Heart left ventricle (tissue), 16 donors: ENCODE data around the gene PAGR1. TPM values are rescaled to one million over a fixed set of nuclear protein-coding genes. Genes with fewer than 3 reads are reported as not detected.
"Not testable (repeated sequence)": the region's sequence is repeated elsewhere in the genome, so short reads cannot be mapped to it uniquely, and the experiment has no call there.

Source experiments
- ATAC-seq, 4 donors: fragments of 200-7000 bp; cut with Tn5 transposase; one replicate each; pipeline ENCODE4 v1.9.1; 2020 to 2022; ENCODE audit warnings: moderate library complexity in 4 of 4, mild to moderate bottlenecking in 3 of 4, moderate number of reproducible peaks in 1 of 4
- DNase-seq, 5 donors: peaks; one replicate each; pipeline ENCODE4 v3.0.0-alpha.2; 2020
- H3K27ac ChIP-seq, 12 donors: fragments of 200-600 bp; sonication (generic) in 4 of 12; one replicate each; pipeline versions ENCODE4 v1.5.0 to v1.8.0; 2016 to 2022; ENCODE audit warnings: mild to moderate bottlenecking in 2 of 12
- H3K27me3 ChIP-seq, 9 donors: fragments of 200-600 bp; sonication (generic) in 2 of 9; one replicate each; pipeline versions ENCODE4 v1.5.1 to v1.8.0; 2016 to 2022; ENCODE audit warnings: mild to moderate bottlenecking in 3 of 9
- H3K36me3 ChIP-seq, 9 donors: fragments of 200-600 bp; sonication (generic) in 2 of 9; one replicate each; pipeline versions ENCODE4 v1.5.0 to v1.8.0; 2018 to 2022; ENCODE audit warnings: mild to moderate bottlenecking in 2 of 9
- H3K4me1 ChIP-seq, 12 donors: fragments of 200-600 bp; sonication (generic) in 4 of 12; one replicate each; pipeline versions ENCODE4 v1.5.0 to v1.8.0; 2016 to 2022; ENCODE audit warnings: mild to moderate bottlenecking in 3 of 12
- H3K4me3 ChIP-seq, 12 donors: fragments of 200-600 bp; sonication (generic) in 4 of 12; one replicate each; pipeline versions ENCODE4 v1.5.0 to v1.8.0; 2017 to 2022; ENCODE audit warnings: mild to moderate bottlenecking in 9 of 12, moderate library complexity in 4 of 12
- H3K9me3 ChIP-seq, 12 donors: fragments of 200-600 bp; sonication (generic) in 4 of 12; one replicate each; pipeline versions ENCODE4 v1.5.0 to v1.8.0; 2016 to 2022; ENCODE audit warnings: mild to moderate bottlenecking in 1 of 12
- POLR2A ChIP-seq, 2 donors: fragments of 450-650 bp; IDR thresholded peaks; one replicate each; pipeline ENCODE4 v1.6.1; 2017; ENCODE audit warnings: antibody characterized with exemption in 2 of 2, mild to moderate bottlenecking in 2 of 2, moderate library complexity in 2 of 2
- WGBS, 4 donors: extraction: QIAGEN DNeasy Blood & Tissue Kit in 2 of 4; methylation state at CpG; one replicate each; pipeline versions ENCODE4 v1.1.5 to v1.1.7; 2013 to 2018; 5-methylcytosine and 5-hydroxymethylcytosine counted together
- intact Hi-C, 10 donors: fragments of 100-400 bp; cut with DNase I; formaldehyde crosslinking; loops; one replicate each; pipeline versions ENCODE4 v1.11.1 to v1.14.2; 2022
- polyA plus RNA-seq, 2 donors: library from polyadenylated mRNA; stranded (reverse); fragments of 200-250 nt; gene quantifications; one replicate each; pipeline ENCODE4 v1.2.3, GENCODE V29; 2013
- total RNA-seq, 9 donors: library from RNA; depleted of rRNA in 2 of 9; stranded (reverse); fragments of >200 nt in 2 of 9; fragmentation: NEBNext Ultra II Directional in 3 of 9; extraction: Animal tissue kit (Norgen Biotek cat#: 25700) in 3 of 9; gene quantifications; one replicate each; pipeline versions ENCODE4 v1.1.0 to v1.2.4, GENCODE V29; 2016 to 2023
- TF ChIP-seq, protein P1 (sequence below), 12 donors: fragments of 200-600 bp; sonication (generic) in 4 of 12; IDR thresholded peaks; one replicate each; pipeline versions ENCODE4 v1.5.0 to v1.8.0; 2018 to 2022; ENCODE audit warnings: antibody characterized with exemption in 12 of 12, mild to moderate bottlenecking in 5 of 12
- donor health status: ischemic (EF 13 %, LVEDD 7.1; RV severe dilation, severe dysfunction).
- donor health status: healthy with polysubstance abuse.
- donor health status: DM: no; HTN: yes; CAD: no.
- donor health status: DM: no; HTN: no; CAD: no.
- donor health status: ischemic (EF 25% LVEDD 6.9; RV normal size, moderate dysfunction).
- donor health status: ischemic (EF 25% LVEDD 5.7; RV mildly dilated, moderate dysfunction).
- donor health status: healthy.
- donor health status: DM: yes; HTN: yes; CAD: no.
- donor health status: ischemic (EF 35%, LVEDD 5.7; RV mildly dilated, moderate dysfunction).
- donor health status: nonischemic (EF 11% LVEDD 7.7; RV severe dilation, severe dysfunction).
- donor health status: DM: yes; HTN: yes; CAD: no.
- donor health status: PGD.
- donor health status: ischemic (EF 29% LVEDD 5.4; RV normal size, mild dysfunction).
- donor health status: nonischemic (EF 23%, LVEDD 6.1; RV moderate dilation, normal function).

The PAGR1 gene
- total and polyA plus RNA-seq, 11 donors = 10.8 to 32.9 (median 12.7) TPM

DNA sequence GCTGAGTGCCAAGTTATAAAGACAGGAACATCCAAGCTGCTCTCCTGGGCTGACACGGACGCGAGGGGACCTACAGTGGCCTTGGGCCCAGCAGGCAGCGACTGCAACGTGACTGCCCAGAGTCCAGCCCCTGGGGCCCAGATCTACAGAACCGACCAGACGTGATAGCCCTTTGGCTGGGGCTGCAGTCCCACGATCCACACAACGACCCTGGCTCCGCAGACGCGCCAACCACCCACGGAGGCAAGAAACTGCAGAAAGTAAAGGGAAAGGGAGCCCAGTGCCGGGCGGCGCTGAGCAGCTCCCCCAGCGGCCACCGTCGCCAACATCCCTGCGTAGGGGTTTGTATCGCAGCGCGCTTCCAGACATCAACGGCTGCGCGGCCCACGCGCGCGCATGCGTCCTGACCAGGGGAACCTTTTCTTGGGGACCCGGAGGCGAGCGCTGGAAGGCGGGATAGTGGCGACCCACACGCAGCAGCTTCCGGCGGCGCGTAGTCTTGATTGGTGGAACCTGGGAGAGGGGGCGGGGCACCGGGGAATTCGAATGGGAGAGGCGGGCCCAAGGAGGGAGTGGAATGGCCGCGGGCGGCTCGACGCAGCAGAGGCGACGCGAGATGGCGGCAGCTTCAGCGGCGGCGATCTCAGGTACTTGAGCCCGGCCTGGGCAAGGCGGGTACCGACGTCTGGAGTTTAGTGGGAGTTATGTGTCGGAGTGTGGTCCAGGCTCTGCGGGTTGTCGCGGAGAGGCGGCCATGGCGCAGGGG is 25.6 kb upstream of the PAGR1 start, which contains the start of gene KIF22:
Gene KIF22 (plus strand): TSS at position 569 of the 766 bp plus-strand sequence. CDS start 9 bp downstream, at position 578.
- intact Hi-C loops = loop anchor here in 5 of 10 donors (2.0 to 5.0 kb wide), 3 partner anchors 14 to 57 kb away; partner anchors contain the start of gene MVP (in 1 of the 5)
- TF ChIP-seq POLR2A (IDR thresholded peaks at IDR 0.05) = peak in 1 of 2 donors; percentile 67
- TF ChIP-seq, protein P1, sequence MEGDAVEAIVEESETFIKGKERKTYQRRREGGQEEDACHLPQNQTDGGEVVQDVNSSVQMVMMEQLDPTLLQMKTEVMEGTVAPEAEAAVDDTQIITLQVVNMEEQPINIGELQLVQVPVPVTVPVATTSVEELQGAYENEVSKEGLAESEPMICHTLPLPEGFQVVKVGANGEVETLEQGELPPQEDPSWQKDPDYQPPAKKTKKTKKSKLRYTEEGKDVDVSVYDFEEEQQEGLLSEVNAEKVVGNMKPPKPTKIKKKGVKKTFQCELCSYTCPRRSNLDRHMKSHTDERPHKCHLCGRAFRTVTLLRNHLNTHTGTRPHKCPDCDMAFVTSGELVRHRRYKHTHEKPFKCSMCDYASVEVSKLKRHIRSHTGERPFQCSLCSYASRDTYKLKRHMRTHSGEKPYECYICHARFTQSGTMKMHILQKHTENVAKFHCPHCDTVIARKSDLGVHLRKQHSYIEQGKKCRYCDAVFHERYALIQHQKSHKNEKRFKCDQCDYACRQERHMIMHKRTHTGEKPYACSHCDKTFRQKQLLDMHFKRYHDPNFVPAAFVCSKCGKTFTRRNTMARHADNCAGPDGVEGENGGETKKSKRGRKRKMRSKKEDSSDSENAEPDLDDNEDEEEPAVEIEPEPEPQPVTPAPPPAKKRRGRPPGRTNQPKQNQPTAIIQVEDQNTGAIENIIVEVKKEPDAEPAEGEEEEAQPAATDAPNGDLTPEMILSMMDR (IDR thresholded peaks at IDR 0.05) = peak; percentile 57 to 93 (median 68)
- peak; percentile 99 to 100 (median 100) for DNase-seq
- Histone ChIP-seq H3K27me3 (no peaks in the 10 kb centered on the region), H3K4me1 (peaks cover 0 to 32% (median 17%) of the 10 kb centered on the region in 12 donors), H3K4me3 (peak within 1 kb of the TSS; percentile 50 to 94 (median 82)), H3K36me3 (no peaks in the 10 kb centered on the region), H3K27ac (peak within 1 kb of the TSS; percentile 62 to 94 (median 90)), H3K9me3 (no peaks in the 10 kb centered on the region)
- ATAC-seq = peak; percentile 99
- WGBS, 4 donors = 0 to 1% (median 1%) methylated on average over 37 to 67 of the region's 67 CpGs

DNA sequence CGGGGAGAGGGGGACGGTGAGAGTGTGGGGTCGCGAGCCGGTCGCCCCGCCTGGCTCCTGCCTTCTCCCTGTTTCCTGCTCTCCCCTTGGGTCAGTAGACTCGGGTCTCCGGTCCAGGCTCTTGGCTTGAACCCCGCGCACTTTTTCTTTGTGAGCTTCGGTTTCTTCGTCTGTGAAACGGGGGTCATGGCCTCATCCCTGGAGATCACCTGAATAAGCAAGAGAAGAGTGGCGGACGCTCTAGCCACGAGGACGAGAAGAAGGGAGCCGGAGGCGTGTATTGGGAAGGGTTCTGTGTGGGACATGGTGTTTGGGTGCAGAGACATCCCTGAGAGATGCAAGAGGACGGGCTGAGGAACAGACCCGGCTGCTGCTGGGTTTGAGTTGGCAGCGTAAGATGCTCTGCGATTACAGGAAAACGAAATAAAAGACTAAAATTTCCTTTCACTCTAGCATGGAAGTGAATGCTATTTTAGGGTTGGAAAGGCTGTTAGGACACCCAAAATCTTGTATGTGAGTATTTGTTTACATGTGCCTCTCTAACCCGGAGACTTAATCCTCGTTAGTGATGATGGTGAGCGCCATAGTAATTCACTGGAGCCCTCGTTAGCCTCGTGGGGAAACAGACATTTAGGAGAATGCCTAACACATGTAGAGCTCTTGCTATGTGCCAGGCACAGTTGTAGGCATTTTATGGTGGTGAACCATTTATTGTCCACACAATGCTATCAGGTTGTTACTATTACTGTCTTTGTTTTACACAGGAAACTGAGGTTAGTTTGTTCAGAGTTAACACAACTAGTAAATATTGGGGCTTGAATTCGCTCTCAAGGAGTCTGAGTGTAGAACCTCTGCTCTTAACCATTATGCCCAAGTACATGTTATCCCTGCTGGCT is 24.8 kb upstream of the PAGR1 start:
- Histone ChIP-seq H3K9me3 (no peaks in the 10 kb centered on the region), H3K4me1 (peaks cover 0 to 30% (median 16%) of the 10 kb centered on the region in 12 donors), H3K4me3 (peak overlapping the region; percentile 50 to 94 (median 82)), H3K36me3 (no peaks in the 10 kb centered on the region), H3K27me3 (no peaks in the 10 kb centered on the region), H3K27ac (peak overlapping the region in 8 of 12 donors; percentile 47 to 92 (median 67))
- DNase-seq (no peak), ATAC-seq (peak in 1 of 4 donors; percentile 16)
- 2 to 3% (median 3%) methylated on average over 28 to 31 of the region's 31 CpGs for WGBS, 4 donors
- intact Hi-C loops = loop anchor here in 5 of 10 donors (2.0 to 5.0 kb wide), 3 partner anchors 14 to 56 kb away; partner anchors contain the start of gene MVP (in 1 of the 5)
- TF ChIP-seq POLR2A (IDR thresholded peaks at IDR 0.05) = no peak
- TF ChIP-seq, protein P1 (IDR thresholded peaks at IDR 0.05) = no peak

- H3K4me3 ChIP-seq = peak overlapping the region in 6 of 12 donors; percentile 65 to 94 (median 82)
Measured at GRCh38 chr16:29791845-29792807, 23.8 kb upstream of the PAGR1 start.

DNA sequence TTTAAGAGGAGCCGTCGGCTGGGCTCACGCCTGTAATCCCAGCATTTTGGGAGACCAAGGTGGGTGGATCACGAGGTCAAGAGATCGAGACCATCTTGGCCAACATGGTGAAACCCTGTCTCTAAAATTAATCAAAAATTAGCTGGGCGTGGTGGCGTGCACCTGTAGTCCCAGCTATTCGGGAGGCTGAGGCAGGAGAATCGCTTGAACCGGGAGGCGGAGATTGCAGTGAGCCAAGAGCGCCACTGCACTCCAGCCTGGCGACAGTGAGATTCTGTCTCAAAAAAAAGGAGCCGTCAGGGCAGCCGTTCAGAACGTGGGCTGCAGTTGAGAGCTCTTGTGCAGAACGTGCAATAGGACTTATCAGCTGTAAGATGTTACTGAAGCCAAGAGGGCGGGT is 22.8 kb upstream of the PAGR1 start:
- intact Hi-C loops = loop anchor here in 1 of 10 donors (5.0 kb wide), 1 partner anchor 54 kb away; no protein-coding TSS in a partner anchor
- not testable (repeated sequence) for H3K4me3 ChIP-seq, H3K27me3 ChIP-seq, H3K9me3 ChIP-seq, ATAC-seq, DNase-seq, H3K27ac ChIP-seq
- peaks cover 0 to 30% (median 16%) of the 10 kb centered on the region in 12 donors for H3K4me1 ChIP-seq
- WGBS, 4 donors = 84 to 89% (median 87%) methylated on average over 18 of the region's 18 CpGs
- H3K36me3 ChIP-seq = peaks cover 0 to 17% (median 12%) of the 10 kb centered on the region in 9 donors

More at GRCh38 chr16:29791845-29792807, 23.8 kb upstream of the PAGR1 start:
- peaks cover 0 to 30% (median 16%) of the 10 kb centered on the region in 12 donors for H3K4me1 ChIP-seq
- DNase-seq = no peak
- no peak for ATAC-seq
- TF ChIP-seq POLR2A (IDR thresholded peaks at IDR 0.05) = no peak
- TF ChIP-seq, protein P1 (IDR thresholded peaks at IDR 0.05) = no peak
- peaks cover 0 to 8% (median 3%) of the 10 kb centered on the region in 9 donors for H3K36me3 ChIP-seq
- 75 to 79% (median 77%) methylated on average over 9 of the region's 9 CpGs for WGBS, 4 donors
- H3K27me3 ChIP-seq = no peaks in the 10 kb centered on the region
- H3K27ac ChIP-seq = no peak overlapping the region
- H3K9me3 ChIP-seq = no peaks in the 10 kb centered on the region
- intact Hi-C loops = loop anchor here in 5 of 10 donors (2.0 to 5.0 kb wide), 3 partner anchors 13 to 55 kb away; partner anchors contain the start of gene MVP (in 1 of the 5)
